Coronary artery (tissue), 2 donors: Measurements from ENCODE around the gene PASK.

Experiments used
- DNase-seq: peaks from one replicate; pipeline ENCODE4 v3.0.0-alpha.2; 2017; ENCODE audit warnings: low spot score
- H3K27ac ChIP-seq, 2 donors: fragments of 200-600 bp; sonication (generic); one replicate each; pipeline ENCODE4 v1.5.1; 2016 to 2019
- H3K4me3 ChIP-seq: fragments of 200-600 bp; sonication (generic); 2 replicates; pipeline ENCODE4 v1.5.1; 2016; ENCODE audit warnings: mild to moderate bottlenecking, moderate library complexity
- TF ChIP-seq, protein P1 (sequence below): fragments of 200-600 bp; sonication (generic); IDR thresholded peaks from one replicate; pipeline ENCODE4 v1.5.1; 2019; ENCODE audit warnings: antibody characterized with exemption

Gene PASK

DNA sequence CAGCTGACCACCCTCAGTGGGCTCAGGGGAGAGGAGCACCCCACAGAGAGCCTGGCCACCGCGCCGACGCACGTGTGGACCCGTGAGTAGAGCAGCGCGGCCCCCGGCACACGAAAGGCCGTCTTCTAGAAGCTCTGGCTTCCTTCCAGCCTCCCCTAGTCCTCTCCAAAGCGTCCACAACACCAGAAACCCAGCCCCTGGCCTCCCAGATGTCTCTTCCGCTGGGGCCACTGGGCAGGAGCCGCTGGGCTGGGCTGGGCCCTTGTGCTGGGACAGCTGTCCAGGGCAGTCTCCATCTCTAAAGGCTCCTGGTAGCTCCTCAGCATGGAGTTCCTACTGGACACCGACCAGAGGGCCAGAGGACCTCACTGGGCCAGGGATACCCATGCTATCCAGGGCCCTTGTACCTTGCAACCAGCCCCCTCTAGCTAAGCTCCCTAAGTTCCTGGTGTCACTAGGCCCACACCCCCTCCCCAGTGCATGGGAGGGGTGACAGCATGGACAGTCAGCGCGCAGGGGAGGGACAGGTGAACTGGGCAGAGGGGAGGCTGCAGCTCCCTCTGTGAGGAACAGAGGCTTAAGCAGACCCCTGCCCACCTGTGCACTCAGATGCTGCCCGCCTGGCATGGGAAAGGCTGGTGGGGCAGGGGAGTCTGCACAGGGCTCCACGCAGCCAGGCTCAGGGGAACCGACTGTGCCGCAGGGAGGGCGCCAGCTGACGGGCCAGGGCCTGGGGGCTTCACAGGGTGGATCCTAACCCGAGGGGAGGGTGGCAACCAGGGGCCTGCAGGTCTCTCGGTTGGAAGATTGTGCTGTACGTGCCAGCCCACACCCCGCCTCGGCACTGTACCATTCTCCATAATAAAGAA lies 80.1 kb downstream of the PASK start:
- Histone ChIP-seq H3K27ac (no peak overlapping the region), H3K4me3 (no peak overlapping the region)
- TF ChIP-seq, protein P1, sequence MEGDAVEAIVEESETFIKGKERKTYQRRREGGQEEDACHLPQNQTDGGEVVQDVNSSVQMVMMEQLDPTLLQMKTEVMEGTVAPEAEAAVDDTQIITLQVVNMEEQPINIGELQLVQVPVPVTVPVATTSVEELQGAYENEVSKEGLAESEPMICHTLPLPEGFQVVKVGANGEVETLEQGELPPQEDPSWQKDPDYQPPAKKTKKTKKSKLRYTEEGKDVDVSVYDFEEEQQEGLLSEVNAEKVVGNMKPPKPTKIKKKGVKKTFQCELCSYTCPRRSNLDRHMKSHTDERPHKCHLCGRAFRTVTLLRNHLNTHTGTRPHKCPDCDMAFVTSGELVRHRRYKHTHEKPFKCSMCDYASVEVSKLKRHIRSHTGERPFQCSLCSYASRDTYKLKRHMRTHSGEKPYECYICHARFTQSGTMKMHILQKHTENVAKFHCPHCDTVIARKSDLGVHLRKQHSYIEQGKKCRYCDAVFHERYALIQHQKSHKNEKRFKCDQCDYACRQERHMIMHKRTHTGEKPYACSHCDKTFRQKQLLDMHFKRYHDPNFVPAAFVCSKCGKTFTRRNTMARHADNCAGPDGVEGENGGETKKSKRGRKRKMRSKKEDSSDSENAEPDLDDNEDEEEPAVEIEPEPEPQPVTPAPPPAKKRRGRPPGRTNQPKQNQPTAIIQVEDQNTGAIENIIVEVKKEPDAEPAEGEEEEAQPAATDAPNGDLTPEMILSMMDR: no peak
- DNase-seq: no peak

DNA sequence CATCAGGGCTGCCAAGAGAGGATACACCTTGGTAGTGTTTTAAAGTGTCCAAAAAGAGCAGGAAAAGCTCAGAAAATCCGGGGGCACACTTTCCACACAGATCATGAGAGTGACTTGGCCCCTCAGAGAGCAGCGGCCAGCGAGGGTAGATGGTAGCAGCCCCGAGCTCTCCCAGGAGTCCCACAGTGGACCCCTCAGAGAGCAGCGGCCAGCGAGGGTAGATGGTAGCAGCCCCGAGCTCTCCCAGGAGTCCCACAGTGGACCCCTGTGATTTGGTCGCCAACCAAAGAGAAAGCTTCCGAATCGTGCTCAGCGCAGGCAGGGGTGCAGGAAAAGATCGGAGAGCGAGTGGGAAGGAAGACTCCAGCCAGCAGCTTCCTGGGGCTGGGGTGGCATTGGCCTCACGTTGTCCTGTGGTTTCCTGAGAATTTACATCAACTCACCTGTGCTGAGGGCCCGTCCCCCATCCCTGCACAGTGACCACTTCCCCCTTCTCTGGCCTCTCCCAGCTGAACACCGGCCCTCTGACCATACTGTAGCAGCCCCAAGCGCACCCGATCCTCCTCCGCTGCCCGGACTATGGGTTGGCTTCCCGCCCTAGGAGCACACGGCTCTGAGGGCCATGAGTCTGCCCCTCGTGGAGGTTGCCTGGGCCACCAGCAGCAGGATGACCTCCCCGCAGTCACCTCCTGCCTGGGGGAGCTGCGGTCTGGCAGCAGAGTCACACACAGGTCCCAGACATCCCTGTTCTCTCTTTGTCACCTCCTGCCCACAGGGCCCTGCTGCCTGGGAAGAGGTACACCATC lies 80.9 kb downstream of the PASK start:
- Histone ChIP-seq H3K27ac (no peak overlapping the region), H3K4me3 (no peak overlapping the region)
- DNase-seq: no peak
- TF ChIP-seq, protein P1: no peak

DNA sequence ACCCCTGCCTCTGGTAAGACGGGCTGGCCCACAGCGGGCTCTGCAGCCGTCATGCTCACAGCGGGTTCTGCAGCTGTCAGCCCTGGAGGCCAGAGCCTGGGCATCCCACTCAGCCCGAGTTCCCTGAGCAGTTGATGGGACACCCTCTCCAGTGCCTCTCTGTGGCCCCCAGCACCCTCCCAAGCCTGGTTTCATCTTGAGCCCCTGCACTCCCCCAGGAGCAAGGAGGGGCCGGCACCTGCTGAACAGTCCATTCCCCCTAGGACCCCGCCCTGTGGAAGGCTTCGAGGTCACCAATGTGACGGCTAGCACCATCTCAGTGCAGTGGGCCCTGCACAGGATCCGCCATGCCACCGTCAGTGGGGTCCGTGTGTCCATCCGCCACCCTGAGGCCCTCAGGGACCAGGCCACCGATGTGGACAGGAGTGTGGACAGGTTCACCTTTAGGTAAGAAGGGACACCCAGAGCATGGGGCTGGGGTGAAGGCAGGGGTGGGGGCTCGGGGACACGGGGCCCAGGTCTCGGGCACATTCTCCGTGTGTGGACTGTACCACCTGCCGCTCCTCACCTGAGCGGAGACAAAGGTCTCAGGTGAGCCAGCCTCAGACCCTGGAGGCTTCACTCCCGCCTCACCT lies 81.7 kb downstream of the PASK start:
- Histone ChIP-seq H3K27ac (no peak overlapping the region), H3K4me3 (no peak overlapping the region)
- DNase-seq: no peak
- TF ChIP-seq, protein P1: no peak

DNA sequence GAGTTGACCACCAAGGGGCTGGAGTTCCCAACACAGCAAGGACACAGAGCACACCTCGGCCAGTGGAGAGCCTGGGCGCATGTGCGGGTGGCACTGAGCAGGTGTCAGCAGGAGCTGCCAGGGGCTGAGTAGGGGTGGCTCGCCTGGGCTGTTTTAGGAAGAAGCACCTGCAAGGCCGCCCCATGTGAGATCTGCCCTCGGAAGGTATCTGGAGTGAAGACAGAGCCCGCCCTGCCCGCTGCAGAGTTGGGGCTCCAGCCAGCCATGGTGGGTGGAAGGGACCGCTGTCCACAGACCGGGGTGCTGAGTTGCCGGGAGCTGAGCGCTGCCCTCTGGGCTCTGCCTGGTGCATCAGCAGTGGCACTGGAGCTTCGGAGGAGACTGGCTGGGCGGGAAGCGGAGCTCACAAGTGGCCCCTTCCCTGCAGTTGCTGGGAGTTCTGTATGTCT lies 82.4 kb downstream of the PASK start:
- no peak for DNase-seq
- TF ChIP-seq, protein P1: no peak
- H3K4me3 ChIP-seq: no peak overlapping the region
- no peak overlapping the region for H3K27ac ChIP-seq

DNA sequence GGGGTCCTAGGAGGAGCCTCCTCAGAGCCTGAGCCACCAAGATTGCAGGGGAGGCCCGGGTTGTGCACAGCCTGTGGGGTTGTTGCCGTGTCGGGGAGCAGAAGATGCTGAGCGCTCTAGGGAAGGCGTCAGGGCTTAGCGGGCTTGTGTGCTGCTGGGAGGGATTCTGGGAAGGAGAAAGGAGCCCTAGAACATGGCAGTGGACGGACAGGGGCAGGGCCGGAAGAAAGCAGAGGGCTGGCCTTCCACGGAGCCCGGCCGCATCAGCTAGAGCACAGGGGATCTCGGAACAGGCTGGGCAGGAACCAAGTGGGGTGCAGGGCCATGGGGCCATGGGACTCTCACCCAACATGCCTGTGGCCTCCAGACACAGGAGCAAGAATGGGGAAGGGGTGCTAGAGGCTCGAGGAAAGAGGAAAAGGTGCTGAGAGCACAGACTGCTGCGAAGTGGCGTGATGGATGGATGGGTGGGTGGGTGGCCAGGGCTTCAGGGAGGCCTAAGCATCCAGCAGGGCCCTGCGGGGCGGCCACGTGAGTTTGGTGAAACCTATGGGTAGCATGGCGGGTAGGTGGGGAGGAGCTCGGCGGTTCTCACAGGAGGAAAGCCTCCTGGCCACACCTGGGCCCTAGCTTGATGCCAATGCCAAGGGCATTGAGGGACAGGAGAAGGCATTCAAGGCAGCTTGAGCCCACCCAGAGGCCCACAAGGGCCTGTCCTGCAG lies 82.9 kb downstream of the PASK start:
- TF ChIP-seq, protein P1: no peak
- Histone ChIP-seq H3K27ac (no peak overlapping the region), H3K4me3 (no peak overlapping the region)
- no peak for DNase-seq

DNA sequence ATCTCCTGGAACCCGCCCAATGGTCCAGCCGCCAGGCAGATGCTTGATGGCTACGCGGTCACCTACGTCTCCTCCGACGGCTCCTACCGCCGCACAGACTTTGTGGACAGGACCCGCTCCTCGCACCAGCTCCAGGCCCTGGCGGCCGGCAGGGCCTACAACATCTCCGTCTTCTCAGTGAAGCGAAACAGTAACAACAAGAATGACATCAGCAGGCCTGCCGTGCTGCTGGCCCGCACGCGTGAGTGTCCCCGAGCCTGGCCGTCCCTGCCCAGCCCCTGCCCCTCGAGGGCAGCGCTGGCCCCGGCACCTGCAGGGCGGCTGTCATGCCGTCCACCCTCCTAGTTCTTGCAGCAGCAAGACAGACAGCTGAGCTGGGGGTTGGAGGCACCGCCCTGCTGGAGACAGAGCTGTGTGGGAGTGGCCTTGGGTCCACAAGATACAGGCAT lies 83.9 kb downstream of the PASK start:
- Histone ChIP-seq H3K27ac (no peak overlapping the region), H3K4me3 (no peak overlapping the region)
- TF ChIP-seq, protein P1: no peak
- DNase-seq: no peak
